SK-N-SH (cell line): Measurements from ENCODE around the gene ASB15. TPM values are rescaled to one million over a fixed set of nuclear protein-coding genes. Genes with fewer than 3 reads are reported as not detected.

Experiments used
- CTCF ChIA-PET: fragments of 300-600, 350-600 bp; formaldehyde crosslinking; extraction: SDS; loops from one replicate; lab custom pipeline; 2021; lab: Yijun Ruan, JAX
- POLR2A ChIA-PET: fragments of 350-600 bp; sonication (Branson Sonifier 250); formaldehyde crosslinking; extraction: SDS; loops from one replicate; lab custom pipeline; 2020; ENCODE audit warnings: antibody characterized with exemption, inconsistent platforms; lab: Yijun Ruan, JAX
- DNase-seq: peaks from one replicate; pipeline ENCODE4 v3.0.0; 2012
- H2AFZ ChIP-seq: fragments of 200-600 bp; sonication (generic); 2 replicates; pipeline ENCODE4 v1.8.1; 2016; ENCODE audit warnings: antibody characterized with exemption, mild to moderate bottlenecking, low read depth
- H3F3A ChIP-seq: fragments of 200-600 bp; sonication (generic); replicated peaks from 2 replicates; pipeline ENCODE3; 2016; ENCODE audit warnings: antibody characterized with exemption, mild to moderate bottlenecking; ENCODE audit not compliant: insufficient read depth
- H3K27ac ChIP-seq, 2 experiments: fragments of 200-500 bp in 1 of 2; fragments of 200-600 bp in 1 of 2; sonication (Bioruptor generic) in 1 of 2; sonication (generic), shearing (Covaris generic) in 1 of 2; 2 replicates each; pipeline versions ENCODE4 v1.5.1 to v1.6.1; 2014 to 2016; ENCODE audit warnings: low read depth in 2 of 2, inconsistent platforms in 1 of 2, low read length in 1 of 2, mild to moderate bottlenecking in 1 of 2, mixed read lengths in 1 of 2
- H3K27me3 ChIP-seq: fragments of 200-600 bp; sonication (generic), shearing (Covaris generic); 2 replicates; pipeline ENCODE4 v1.6.1; 2016; ENCODE audit warnings: mixed run types; ENCODE audit not compliant: insufficient read depth
- H3K36me3 ChIP-seq, 2 experiments: fragments of 200-500 bp in 1 of 2; fragments of 200-600 bp in 1 of 2; sonication (Bioruptor generic) in 1 of 2; sonication (generic) in 1 of 2; replicated peaks in 1 of 2; 2 replicates each; pipeline versions ENCODE3 to v1.5.1; 2014 to 2016; ENCODE audit warnings: low read length in 1 of 2, mild to moderate bottlenecking in 1 of 2; ENCODE audit not compliant: insufficient read depth in 2 of 2, control insufficient read depth in 1 of 2
- H3K4me1 ChIP-seq, 2 experiments: fragments of 200-500 bp in 1 of 2; fragments of 200-600 bp in 1 of 2; sonication (Bioruptor generic) in 1 of 2; sonication (generic), shearing (Covaris generic) in 1 of 2; 2 replicates each; pipeline versions ENCODE4 v1.5.1 to v1.6.1; 2014 to 2016; ENCODE audit warnings: low read depth in 1 of 2, low read length in 1 of 2, mixed run types in 1 of 2; ENCODE audit not compliant: insufficient read depth in 2 of 2, control insufficient read depth in 1 of 2
- H3K4me2 ChIP-seq: fragments of 200-600 bp; sonication (generic), shearing (Covaris generic); 2 replicates; pipeline ENCODE4 v1.6.1; 2017; ENCODE audit warnings: mixed run types
- H3K4me3 ChIP-seq, 2 experiments: fragments of 200-500 bp in 1 of 2; fragments of 200-600 bp in 1 of 2; sonication (Bioruptor generic) in 1 of 2; sonication (generic), shearing (Covaris generic) in 1 of 2; 2 replicates each; pipeline versions ENCODE4 v1.5.1 to v1.8.1; 2014 to 2016; ENCODE audit warnings: low read depth in 2 of 2, inconsistent platforms in 1 of 2, low read length in 1 of 2, mild to moderate bottlenecking in 1 of 2, mixed read lengths in 1 of 2, moderate library complexity in 1 of 2
- H3K79me2 ChIP-seq: fragments of 200-600 bp; sonication (generic); 2 replicates; pipeline ENCODE4 v1.8.1; 2017; ENCODE audit warnings: mild to moderate bottlenecking; ENCODE audit not compliant: insufficient read depth
- H3K9ac ChIP-seq: fragments of 200-600 bp; sonication (generic); 2 replicates; pipeline ENCODE4 v1.6.1; 2017; ENCODE audit warnings: mixed run types
- H3K9me2 ChIP-seq: fragments of 200-600 bp; sonication (generic); 2 replicates; pipeline ENCODE4 v1.6.1; 2017; ENCODE audit warnings: mixed run types
- H3K9me3 ChIP-seq: fragments of 200-600 bp; sonication (generic); 2 replicates; pipeline ENCODE4 v1.6.1; 2017; ENCODE audit warnings: mixed run types, mild to moderate bottlenecking, moderate library complexity
- H4K20me1 ChIP-seq: fragments of 200-600 bp; sonication (generic); 2 replicates; pipeline ENCODE4 v1.6.1; 2017; ENCODE audit warnings: mild to moderate bottlenecking, mixed run types; ENCODE audit not compliant: insufficient read depth
- CHD2 ChIP-seq: fragments of 150-350 bp; IDR thresholded peaks from 2 replicates; pipeline ENCODE4 v1.6.1; 2018; ENCODE audit warnings: low read length; ENCODE audit not compliant: partially characterized antibody
- EZH2phosphoT487 ChIP-seq: fragments of 200-600 bp; sonication (generic); IDR thresholded peaks from 2 replicates; pipeline ENCODE4 v1.6.1; 2017; ENCODE audit warnings: low read depth, mixed run types, mild to moderate bottlenecking, antibody characterized with exemption, moderate library complexity, borderline replicate concordance
- FOSL2 ChIP-seq: IDR thresholded peaks from 2 replicates; pipeline ENCODE4 v1.4.0; 2012; ENCODE audit warnings: low read depth, mild to moderate bottlenecking, moderate library complexity, borderline replicate concordance
- FOXJ3 ChIP-seq: sonication (generic); formaldehyde crosslinking; IDR thresholded peaks from 2 replicates; pipeline ENCODE4 v1.5.1; 2020; ENCODE audit warnings: mild to moderate bottlenecking, missing genetic modification reagents
- GATA2 ChIP-seq: sonication (generic); formaldehyde crosslinking; IDR thresholded peaks from 2 replicates; pipeline ENCODE4 v1.5.0; 2020; ENCODE audit warnings: mild to moderate bottlenecking, missing genetic modification reagents
- NFIC ChIP-seq: IDR thresholded peaks from 2 replicates; pipeline ENCODE4 v1.4.0; 2012; ENCODE audit warnings: borderline replicate concordance
- NRF1 ChIP-seq: IDR thresholded peaks from 2 replicates; pipeline ENCODE4 v1.6.1; 2012; ENCODE audit warnings: low read depth, mild to moderate bottlenecking, low read length
- POLR2AphosphoS5 ChIP-seq: IDR thresholded peaks from 2 replicates; pipeline ENCODE4 v1.6.1; 2012; ENCODE audit warnings: low read depth, low read length
- RCOR1 ChIP-seq: fragments of 150-350 bp; IDR thresholded peaks from 2 replicates; pipeline ENCODE4 v1.6.1; 2017; ENCODE audit warnings: antibody characterized with exemption, low read length
- SMC3 ChIP-seq: IDR thresholded peaks from 2 replicates; pipeline ENCODE4 v1.6.1; 2012; ENCODE audit warnings: low read depth, low read length, improper control_type of control experiment
- WGBS: methylation state at CpG from one replicate; pipeline ENCODE4 v1.1.6; 2017; ENCODE audit warnings: low lambda C conversion rate; 5-methylcytosine and 5-hydroxymethylcytosine counted together
- polyA plus RNA-seq, 3 experiments: library from polyadenylated mRNA; depleted of rRNA; stranded (reverse); fragments of >200 nt; gene quantifications; 2 replicates each; pipeline ENCODE4 v1.2.3, GENCODE V29; 2012
- TF ChIP-seq, protein P1 (sequence below): fragments of 150-350 bp; IDR thresholded peaks from 2 replicates; pipeline ENCODE4 v1.6.1; 2017; ENCODE audit warnings: antibody characterized with exemption, low read length, low read depth, borderline replicate concordance
- TF ChIP-seq, protein P2 (sequence below): IDR thresholded peaks from 2 replicates; pipeline ENCODE4 v1.4.0; 2012; ENCODE audit warnings: low read depth
- TF ChIP-seq, protein P3 (sequence below): fragments of 200-600 bp; sonication (generic); IDR thresholded peaks from 2 replicates; pipeline ENCODE4 v1.6.1; 2017; ENCODE audit warnings: antibody characterized with exemption, mild to moderate bottlenecking, moderate library complexity
- TF ChIP-seq, protein P4 (sequence below): fragments of 150-350 bp; IDR thresholded peaks from 2 replicates; pipeline ENCODE4 v1.6.1; 2016; ENCODE audit warnings: mild to moderate bottlenecking, low read depth, low read length

The ASB15 gene
- polyA plus RNA-seq, 1 of the 3 experiments (the other 2 are of a cell fraction), result not detected

DNA sequence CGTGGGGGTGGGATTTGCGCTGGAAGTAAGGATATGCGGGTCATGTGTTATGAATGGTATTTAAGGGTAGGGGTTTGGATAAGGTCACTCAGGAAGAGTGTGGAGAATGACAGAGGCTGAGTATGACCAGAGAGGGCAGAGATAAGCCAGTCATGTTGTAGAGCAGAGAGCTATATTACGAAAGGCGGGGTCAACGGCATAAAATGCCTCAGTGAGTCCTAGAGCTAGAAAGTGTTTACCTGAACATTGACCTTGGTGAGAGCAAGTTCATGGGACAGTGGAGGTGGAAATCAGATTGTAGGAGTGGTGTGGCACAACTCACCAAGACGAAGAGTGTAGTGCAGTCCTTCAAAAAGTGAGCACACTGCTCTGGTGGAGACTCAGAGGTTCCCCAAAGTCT, 67.9 kb downstream of the ASB15 start:
- Histone ChIP-seq H3K4me1 (peaks cover 4 to 10% of the 10 kb centered on the region in 2 experiments; a peak in 3 of 4 replicates), H3K9me2 (no peaks in the 10 kb centered on the region), H3F3A (no peaks in the 10 kb centered on the region), H3K36me3 (no peaks in the 10 kb centered on the region), H3K27me3 (no peaks in the 10 kb centered on the region), H3K27ac (no peak overlapping the region), H2AFZ (no peak overlapping the region), H3K4me2 (no peak overlapping the region), H4K20me1 (no peaks in the 10 kb centered on the region), H3K79me2 (no peaks in the 10 kb centered on the region), H3K9me3 (no peaks in the 10 kb centered on the region), H3K9ac (no peak overlapping the region), H3K4me3 (no peak overlapping the region)
- DNase-seq, result no peak
- CTCF ChIA-PET, result interaction anchor here (0.7 to 4.6 kb wide), 3 partner anchors 12 to 128 kb away, joined by 4 to 27 read pairs (median 4); no protein-coding TSS in a partner anchor
- 87% methylated on average over 7 of the region's 7 CpGs for WGBS
- POLR2A ChIA-PET, result no interaction called here
- TF ChIP-seq FOXJ3 (CRISPR knock-in tag) (no peak), RCOR1 (no peak), POLR2AphosphoS5 (no peak), FOSL2 (no peak), NRF1 (no peak), NFIC (no peak), GATA2 (CRISPR knock-in tag) (no peak), CHD2 (no peak), EZH2phosphoT487 (no peak), SMC3 (no peak)
- TF ChIP-seq, protein P1, sequence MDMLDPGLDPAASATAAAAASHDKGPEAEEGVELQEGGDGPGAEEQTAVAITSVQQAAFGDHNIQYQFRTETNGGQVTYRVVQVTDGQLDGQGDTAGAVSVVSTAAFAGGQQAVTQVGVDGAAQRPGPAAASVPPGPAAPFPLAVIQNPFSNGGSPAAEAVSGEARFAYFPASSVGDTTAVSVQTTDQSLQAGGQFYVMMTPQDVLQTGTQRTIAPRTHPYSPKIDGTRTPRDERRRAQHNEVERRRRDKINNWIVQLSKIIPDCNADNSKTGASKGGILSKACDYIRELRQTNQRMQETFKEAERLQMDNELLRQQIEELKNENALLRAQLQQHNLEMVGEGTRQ, result no peak
- TF ChIP-seq, protein P2, sequence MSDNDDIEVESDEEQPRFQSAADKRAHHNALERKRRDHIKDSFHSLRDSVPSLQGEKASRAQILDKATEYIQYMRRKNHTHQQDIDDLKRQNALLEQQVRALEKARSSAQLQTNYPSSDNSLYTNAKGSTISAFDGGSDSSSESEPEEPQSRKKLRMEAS, result no peak
- TF ChIP-seq, protein P3, sequence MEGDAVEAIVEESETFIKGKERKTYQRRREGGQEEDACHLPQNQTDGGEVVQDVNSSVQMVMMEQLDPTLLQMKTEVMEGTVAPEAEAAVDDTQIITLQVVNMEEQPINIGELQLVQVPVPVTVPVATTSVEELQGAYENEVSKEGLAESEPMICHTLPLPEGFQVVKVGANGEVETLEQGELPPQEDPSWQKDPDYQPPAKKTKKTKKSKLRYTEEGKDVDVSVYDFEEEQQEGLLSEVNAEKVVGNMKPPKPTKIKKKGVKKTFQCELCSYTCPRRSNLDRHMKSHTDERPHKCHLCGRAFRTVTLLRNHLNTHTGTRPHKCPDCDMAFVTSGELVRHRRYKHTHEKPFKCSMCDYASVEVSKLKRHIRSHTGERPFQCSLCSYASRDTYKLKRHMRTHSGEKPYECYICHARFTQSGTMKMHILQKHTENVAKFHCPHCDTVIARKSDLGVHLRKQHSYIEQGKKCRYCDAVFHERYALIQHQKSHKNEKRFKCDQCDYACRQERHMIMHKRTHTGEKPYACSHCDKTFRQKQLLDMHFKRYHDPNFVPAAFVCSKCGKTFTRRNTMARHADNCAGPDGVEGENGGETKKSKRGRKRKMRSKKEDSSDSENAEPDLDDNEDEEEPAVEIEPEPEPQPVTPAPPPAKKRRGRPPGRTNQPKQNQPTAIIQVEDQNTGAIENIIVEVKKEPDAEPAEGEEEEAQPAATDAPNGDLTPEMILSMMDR, result no peak
- TF ChIP-seq, protein P4, sequence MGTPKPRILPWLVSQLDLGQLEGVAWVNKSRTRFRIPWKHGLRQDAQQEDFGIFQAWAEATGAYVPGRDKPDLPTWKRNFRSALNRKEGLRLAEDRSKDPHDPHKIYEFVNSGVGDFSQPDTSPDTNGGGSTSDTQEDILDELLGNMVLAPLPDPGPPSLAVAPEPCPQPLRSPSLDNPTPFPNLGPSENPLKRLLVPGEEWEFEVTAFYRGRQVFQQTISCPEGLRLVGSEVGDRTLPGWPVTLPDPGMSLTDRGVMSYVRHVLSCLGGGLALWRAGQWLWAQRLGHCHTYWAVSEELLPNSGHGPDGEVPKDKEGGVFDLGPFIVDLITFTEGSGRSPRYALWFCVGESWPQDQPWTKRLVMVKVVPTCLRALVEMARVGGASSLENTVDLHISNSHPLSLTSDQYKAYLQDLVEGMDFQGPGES, result no peak
- TF ChIP-seq, all 33 proteins: peak for 0
